ENCODE data around the gene FARS2.
A peak's percentile ranks its signal among the peaks of the same experiment; 100 is the strongest.

FARS2 gene

GRCh38 chr6:5260661-5261544, at the start of gene FARS2, which contains the start of gene LYRM4:
Gene FARS2, plus strand, starts transcription at chr6:5261513.
Gene LYRM4, minus strand, starts transcription at chr6:5260950. Its CDS starts 217 bp downstream, at chr6:5260733.
- TF ChIP-seq, protein P1, sequence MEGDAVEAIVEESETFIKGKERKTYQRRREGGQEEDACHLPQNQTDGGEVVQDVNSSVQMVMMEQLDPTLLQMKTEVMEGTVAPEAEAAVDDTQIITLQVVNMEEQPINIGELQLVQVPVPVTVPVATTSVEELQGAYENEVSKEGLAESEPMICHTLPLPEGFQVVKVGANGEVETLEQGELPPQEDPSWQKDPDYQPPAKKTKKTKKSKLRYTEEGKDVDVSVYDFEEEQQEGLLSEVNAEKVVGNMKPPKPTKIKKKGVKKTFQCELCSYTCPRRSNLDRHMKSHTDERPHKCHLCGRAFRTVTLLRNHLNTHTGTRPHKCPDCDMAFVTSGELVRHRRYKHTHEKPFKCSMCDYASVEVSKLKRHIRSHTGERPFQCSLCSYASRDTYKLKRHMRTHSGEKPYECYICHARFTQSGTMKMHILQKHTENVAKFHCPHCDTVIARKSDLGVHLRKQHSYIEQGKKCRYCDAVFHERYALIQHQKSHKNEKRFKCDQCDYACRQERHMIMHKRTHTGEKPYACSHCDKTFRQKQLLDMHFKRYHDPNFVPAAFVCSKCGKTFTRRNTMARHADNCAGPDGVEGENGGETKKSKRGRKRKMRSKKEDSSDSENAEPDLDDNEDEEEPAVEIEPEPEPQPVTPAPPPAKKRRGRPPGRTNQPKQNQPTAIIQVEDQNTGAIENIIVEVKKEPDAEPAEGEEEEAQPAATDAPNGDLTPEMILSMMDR (IDR thresholded peaks at IDR 0.05; ENCODE audit: low read depth, low read length), result no peak
- H3K4me3 ChIP-seq (ENCODE audit: low read depth, low read length), result peak within 1 kb of the TSS; percentile 91

DNA sequence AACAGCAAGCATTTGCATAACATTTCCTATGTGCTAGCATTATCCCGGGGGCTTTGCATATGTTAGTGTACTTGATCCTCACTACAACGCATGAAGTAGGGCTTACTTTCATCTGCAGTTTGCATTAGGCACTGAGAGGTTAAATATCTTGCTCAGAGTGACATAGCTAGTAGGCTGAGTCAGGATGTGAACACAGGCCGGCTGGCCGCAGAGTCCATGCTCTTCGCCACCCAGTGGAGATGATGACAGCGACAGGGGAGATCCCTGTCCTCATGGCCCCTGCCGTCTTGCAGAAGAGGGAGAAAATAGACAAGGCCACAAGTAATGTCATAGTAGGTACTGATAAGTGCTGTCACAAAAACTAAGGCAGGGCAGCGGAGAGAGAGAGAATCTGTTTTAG, 47.5 kb upstream of the FARS2 start:
- TF ChIP-seq, protein P1 (IDR thresholded peaks at IDR 0.05; ENCODE audit: low read depth, low read length), result no peak
- no peak overlapping the region for H3K4me3 ChIP-seq (ENCODE audit: low read depth, low read length)

- TF ChIP-seq, protein P1 (IDR thresholded peaks at IDR 0.05; ENCODE audit: low read depth, low read length), result peak; percentile 70
- no peak overlapping the region for H3K4me3 ChIP-seq (ENCODE audit: low read depth, low read length)
Observed at GRCh38 chr6:5214570-5215052, 46.7 kb upstream of the FARS2 start.

DNA sequence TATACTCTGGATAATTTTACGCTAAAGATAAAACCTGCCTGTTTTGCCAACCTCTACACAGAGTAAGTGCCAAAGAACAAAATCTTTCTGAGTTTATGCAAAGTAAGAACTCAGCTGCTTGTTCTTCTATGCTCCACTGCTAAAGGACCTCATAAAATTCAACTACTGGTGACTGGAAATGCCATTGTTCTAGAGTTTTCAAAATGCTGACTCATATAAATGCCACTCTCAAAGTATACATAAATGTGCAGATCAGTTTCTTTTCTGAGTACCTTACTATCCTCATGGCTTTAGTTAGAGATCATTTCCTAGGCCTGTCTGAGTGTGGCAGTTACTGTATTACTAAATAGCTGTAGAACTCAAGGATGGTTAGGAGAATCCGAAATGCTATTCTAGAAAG, 46.2 kb upstream of the FARS2 start:
- TF ChIP-seq, protein P1 (IDR thresholded peaks at IDR 0.05; ENCODE audit: low read depth, low read length), result no peak
- H3K4me3 ChIP-seq (ENCODE audit: low read depth, low read length), result no peak overlapping the region

GRCh38 chr6:5215799-5216198, 45.5 kb upstream of the FARS2 start:
- TF ChIP-seq, protein P1 (IDR thresholded peaks at IDR 0.05; ENCODE audit: low read depth, low read length), result no peak
- no peak overlapping the region for H3K4me3 ChIP-seq (ENCODE audit: low read depth, low read length)

DNA sequence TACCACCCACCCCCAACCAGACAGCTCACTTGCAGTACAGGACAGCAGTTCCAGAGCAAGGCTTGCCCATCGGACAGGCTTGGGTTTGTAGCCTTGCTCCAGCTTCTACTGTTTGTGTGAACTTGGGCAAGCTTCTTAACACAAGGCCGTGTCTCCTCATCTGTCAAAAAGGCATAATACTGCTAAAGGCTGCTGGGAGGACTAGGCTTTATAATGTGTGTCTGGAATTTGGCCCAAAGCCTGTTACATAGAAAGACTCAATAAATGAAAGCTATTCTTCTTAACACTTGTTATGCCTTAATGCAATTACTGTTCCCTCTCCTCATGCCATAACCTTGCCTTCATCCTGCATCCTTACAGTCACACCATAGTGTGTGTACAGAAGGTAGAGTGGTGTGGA, 44.0 kb upstream of the FARS2 start:
- no peak overlapping the region for H3K4me3 ChIP-seq (ENCODE audit: low read depth, low read length)

More for the DNA sequence above, 44.0 kb upstream of the FARS2 start:
- TF ChIP-seq, protein P1 (IDR thresholded peaks at IDR 0.05; ENCODE audit: low read depth, low read length), result no peak

Measured in WI38 (cell line).